Eye (tissue), 1 donor: ENCODE results near the gene METAP2.
"Not testable (repeated sequence)": the region's sequence is repeated elsewhere in the genome, so short reads cannot be mapped to it uniquely, and the experiment has no call there.

Experiments
- DNase-seq: peaks from one replicate; pipeline ENCODE4 v3.0.0-alpha.2; 2015

Gene METAP2

GRCh38 chr12:95463050-95463449 lies 10.9 kb upstream of the METAP2 start:
- DNase-seq, result no peak

- not testable (repeated sequence) for DNase-seq
Measured at GRCh38 chr12:95463776-95464175, 10.2 kb upstream of the METAP2 start.

GRCh38 chr12:95465275-95465674 lies 8.7 kb upstream of the METAP2 start:
- no peak for DNase-seq

- DNase-seq, result no peak
Measured at GRCh38 chr12:95470300-95470699, 3.7 kb upstream of the METAP2 start.

- DNase-seq, result peak; percentile 84
Measured at GRCh38 chr12:95473231-95473883, 595 bp upstream of the METAP2 start.

GRCh38 chr12:95474660-95474958 lies 657 bp downstream of the METAP2 start:
- no peak for DNase-seq

- DNase-seq, result no peak
Measured at GRCh38 chr12:95480230-95480629, 6.3 kb downstream of the METAP2 start.

- DNase-seq, result no peak
Measured at GRCh38 chr12:95481072-95481471, 7.1 kb downstream of the METAP2 start.

GRCh38 chr12:95481888-95482287 lies 7.9 kb downstream of the METAP2 start:
- DNase-seq, result no peak

GRCh38 chr12:95482564-95482963 lies 8.6 kb downstream of the METAP2 start:
- not testable (repeated sequence) for DNase-seq

GRCh38 chr12:95484524-95484923 lies 10.6 kb downstream of the METAP2 start:
- DNase-seq, result no peak

- no peak for DNase-seq
Measured at GRCh38 chr12:95487024-95487423, 13.1 kb downstream of the METAP2 start.

GRCh38 chr12:95492462-95492861 lies 18.5 kb downstream of the METAP2 start:
- DNase-seq, result no peak

GRCh38 chr12:95494888-95495287 lies 20.9 kb downstream of the METAP2 start:
- no peak for DNase-seq

- no peak for DNase-seq
Measured at GRCh38 chr12:95495433-95495832, 21.5 kb downstream of the METAP2 start.

GRCh38 chr12:95497031-95497430 lies 23.1 kb downstream of the METAP2 start:
- no peak for DNase-seq

GRCh38 chr12:95498968-95499367 lies 25.0 kb downstream of the METAP2 start:
- DNase-seq, result no peak

GRCh38 chr12:95499772-95500171 lies 25.8 kb downstream of the METAP2 start:
- DNase-seq, result no peak

- no peak for DNase-seq
Measured at GRCh38 chr12:95504140-95504539, 30.2 kb downstream of the METAP2 start.

- DNase-seq, result no peak
Measured at GRCh38 chr12:95505039-95505438, 31.1 kb downstream of the METAP2 start.

GRCh38 chr12:95506707-95507523 lies 33.0 kb downstream of the METAP2 start:
- DNase-seq, result no peak

- DNase-seq, result no peak
Measured at GRCh38 chr12:95509300-95509699, 35.3 kb downstream of the METAP2 start.

- no peak for DNase-seq
Measured at GRCh38 chr12:95511977-95512376, 38.0 kb downstream of the METAP2 start.

GRCh38 chr12:95513599-95513998 lies 39.6 kb downstream of the METAP2 start:
- DNase-seq, result no peak

GRCh38 chr12:95515197-95515596 lies 41.2 kb downstream of the METAP2 start:
- DNase-seq, result no peak
